ENCODE results near the gene CST9. TPM values are rescaled to one million over a fixed set of nuclear protein-coding genes. Genes with fewer than 3 reads are reported as not detected.

CST9 gene
- total and polyA plus RNA-seq, 2 donors (not counting 3 experiments of a cell fraction or from before 2014, with no cell fraction given) = not detected

DNA sequence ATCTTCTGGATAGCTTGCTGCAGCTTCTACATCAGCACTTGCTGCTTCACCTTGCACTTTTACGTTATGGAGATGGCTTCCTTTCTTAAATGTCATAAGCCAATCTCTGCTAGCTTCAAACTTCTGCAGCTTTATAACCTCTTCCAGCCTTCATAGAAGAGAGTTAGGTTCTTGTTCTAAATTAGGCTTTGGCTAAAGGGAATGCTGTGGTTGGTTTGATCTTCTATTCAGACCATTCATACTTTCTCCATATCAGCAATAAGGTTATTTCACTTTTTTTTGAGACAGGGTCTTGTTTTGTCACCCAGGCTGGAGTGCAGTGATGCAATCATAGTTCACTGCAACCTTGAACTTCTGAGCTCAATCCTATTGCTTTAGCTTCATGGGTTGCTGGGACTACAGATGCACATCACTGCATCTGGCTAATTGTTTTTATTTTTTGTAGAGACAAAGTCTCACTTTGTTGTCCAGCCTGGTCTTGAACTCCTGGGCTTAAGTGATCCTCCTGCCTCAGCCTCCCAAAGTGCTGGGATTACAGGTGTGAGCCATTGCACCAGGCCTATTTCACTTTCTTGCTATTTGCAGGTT, 44.2 kb upstream of the CST9 start:
- intact Hi-C loops (cut with micrococcal nuclease) = no loop called here
- dilution Hi-C loops (cut with MboI; ENCODE audit: extremely low pct_ligation_motif_present, low sequenced_read_pairs) = no loop called here
- H3K27ac ChIP-seq (ENCODE audit: insufficient read depth, low read depth, low read length) = no peak overlapping the region
- H3K9ac ChIP-seq (replicated peaks; ENCODE audit: extremely low read depth, insufficient read depth, low read length) = no peak overlapping the region
- H2AFZ ChIP-seq (ENCODE audit: low read depth, low read length) = no peak overlapping the region
- H3K36me3 ChIP-seq (ENCODE audit: control insufficient read depth in 2 of 2, extremely low read depth in 1 of 2, insufficient read depth in 2 of 2, low read length in 2 of 2) = no peaks in the 10 kb centered on the region
- no peaks in the 10 kb centered on the region for H3K9me3 ChIP-seq (replicated peaks; ENCODE audit: control insufficient read depth, insufficient read depth, low read length)
- FAIRE-seq (no peak), DNase-seq (ENCODE audit: low read depth, low spot score) (no peak)
- H3K27me3 ChIP-seq (ENCODE audit: control insufficient read depth in 2 of 2, insufficient read depth in 2 of 2, low read length in 2 of 2) = no peaks in the 10 kb centered on the region
- no peak for TF ChIP-seq FOS (IDR thresholded peaks at IDR 0.05; ENCODE audit: borderline replicate concordance, insufficient read depth, low read length)
- no peak for TF ChIP-seq JUN (IDR thresholded peaks at IDR 0.05; ENCODE audit: borderline replicate concordance, insufficient read depth, insufficient read length, low read depth)
- no TSS peak for BruUV-seq (replicated peaks)
- POLR2A ChIA-PET = no interaction called here
- H3K4me3 ChIP-seq (replicated peaks in 1 of 3; ENCODE audit: insufficient read depth in 1 of 3, low read depth in 1 of 3, low read length in 3 of 3) = no peak overlapping the region
- CTCF ChIA-PET = interaction anchor here (1.0 to 2.7 kb wide), 2 partner anchors 12 to 13 kb away, joined by 5 to 10 read pairs; partner anchors contain the start of gene CST3
- peaks cover 2% of the 10 kb centered on the region for H3K4me1 ChIP-seq (ENCODE audit: control insufficient read depth, extremely low read depth, insufficient read depth, low read length)
- H3K4me2 ChIP-seq (ENCODE audit: insufficient read depth, low read length) = no peak overlapping the region
- no peaks in the 10 kb centered on the region for H3K79me2 ChIP-seq (ENCODE audit: control insufficient read depth, insufficient read depth, low read length)
- no peaks in the 10 kb centered on the region for H3K9me1 ChIP-seq (replicated peaks; ENCODE audit: control insufficient read depth, extremely low read depth, insufficient read depth, low read length)
- no peaks in the 10 kb centered on the region for H4K20me1 ChIP-seq (replicated peaks; ENCODE audit: control insufficient read depth, extremely low read depth, insufficient read depth, low read length)

DNA sequence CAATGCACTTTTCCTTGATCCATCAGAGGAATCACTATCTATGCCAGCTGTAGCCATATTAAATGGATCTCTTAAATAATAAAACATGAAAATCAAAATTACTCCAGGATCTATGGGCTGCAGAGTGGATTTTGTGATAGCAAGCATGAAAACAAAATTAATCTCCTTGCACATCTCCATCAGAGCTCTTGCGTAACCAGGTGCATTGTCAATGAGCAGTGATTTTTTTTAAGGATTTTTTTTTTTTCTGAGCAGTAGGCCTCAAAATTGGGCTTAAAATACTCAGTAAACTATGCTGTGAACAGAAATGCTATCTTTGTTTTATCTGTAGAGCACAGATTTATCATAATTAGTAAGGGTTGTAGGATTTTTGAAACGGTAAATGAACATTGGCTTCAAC, 43.5 kb upstream of the CST9 start:
- Histone ChIP-seq H2AFZ (ENCODE audit: low read depth, low read length) (no peak overlapping the region), H3K9ac (replicated peaks; ENCODE audit: extremely low read depth, insufficient read depth, low read length) (no peak overlapping the region), H3K27me3 (ENCODE audit: control insufficient read depth in 2 of 2, insufficient read depth in 2 of 2, low read length in 2 of 2) (no peaks in the 10 kb centered on the region), H3K4me2 (ENCODE audit: insufficient read depth, low read length) (no peak overlapping the region), H3K36me3 (ENCODE audit: control insufficient read depth in 2 of 2, extremely low read depth in 1 of 2, insufficient read depth in 2 of 2, low read length in 2 of 2) (no peaks in the 10 kb centered on the region), H3K4me3 (replicated peaks in 1 of 3; ENCODE audit: insufficient read depth in 1 of 3, low read depth in 1 of 3, low read length in 3 of 3) (no peak overlapping the region), H3K9me1 (replicated peaks; ENCODE audit: control insufficient read depth, extremely low read depth, insufficient read depth, low read length) (no peaks in the 10 kb centered on the region), H3K9me3 (replicated peaks; ENCODE audit: control insufficient read depth, insufficient read depth, low read length) (no peaks in the 10 kb centered on the region), H4K20me1 (replicated peaks; ENCODE audit: control insufficient read depth, extremely low read depth, insufficient read depth, low read length) (no peaks in the 10 kb centered on the region), H3K4me1 (ENCODE audit: control insufficient read depth, extremely low read depth, insufficient read depth, low read length) (peaks cover 2% of the 10 kb centered on the region), H3K79me2 (ENCODE audit: control insufficient read depth, insufficient read depth, low read length) (no peaks in the 10 kb centered on the region), H3K27ac (ENCODE audit: insufficient read depth, low read depth, low read length) (no peak overlapping the region)
- TF ChIP-seq JUN (IDR thresholded peaks at IDR 0.05; ENCODE audit: borderline replicate concordance, insufficient read depth, insufficient read length, low read depth) (no peak), CTCF (IDR thresholded peaks at IDR 0.05; ENCODE audit: extremely low read depth in 1 of 2, insufficient read depth in 1 of 2, low read depth in 1 of 2, low read length in 2 of 2) (no peak), FOS (IDR thresholded peaks at IDR 0.05; ENCODE audit: borderline replicate concordance, insufficient read depth, low read length) (no peak), MAX (IDR thresholded peaks at IDR 0.05; ENCODE audit: insufficient read depth, insufficient read length) (no peak), EZH2 (IDR thresholded peaks at IDR 0.05; ENCODE audit: borderline replicate concordance, low read depth, low read length, severe bottlenecking) (no peak), POLR2AphosphoS5 (IDR thresholded peaks at IDR 0.05; ENCODE audit: insufficient read depth, low read depth, low read length) (no peak), POLR2A (IDR thresholded peaks at IDR 0.05; ENCODE audit: low read depth, low read length) (no peak), MYC (IDR thresholded peaks at IDR 0.05; ENCODE audit: low read depth, low read length) (no peak)
- FAIRE-seq (no peak), DNase-seq (ENCODE audit: low read depth, low spot score) (no peak)
- CTCF ChIA-PET = interaction anchor here (1.0 to 2.7 kb wide), 2 partner anchors 11 to 13 kb away, joined by 5 to 10 read pairs; partner anchors contain the start of gene CST3
- POLR2A ChIA-PET = no interaction called here
- no TSS peak for BruUV-seq (replicated peaks)
- intact Hi-C loops (cut with micrococcal nuclease) = no loop called here
- dilution Hi-C loops (cut with MboI; ENCODE audit: extremely low pct_ligation_motif_present, low sequenced_read_pairs) = no loop called here

Data from endothelial cell of umbilical vein (primary cell).